SK-N-SH (cell line): ENCODE results near the gene COL9A3. TPM values are rescaled to one million over a fixed set of nuclear protein-coding genes. Genes with fewer than 3 reads are reported as not detected.

ENCODE experiments used
- CTCF ChIA-PET: fragments of 300-600, 350-600 bp; formaldehyde crosslinking; extraction: SDS; loops from one replicate; lab custom pipeline; 2021; lab: Yijun Ruan, JAX
- POLR2A ChIA-PET: fragments of 350-600 bp; sonication (Branson Sonifier 250); formaldehyde crosslinking; extraction: SDS; loops from one replicate; lab custom pipeline; 2020; ENCODE audit warnings: antibody characterized with exemption, inconsistent platforms; lab: Yijun Ruan, JAX
- DNase-seq: peaks from one replicate; pipeline ENCODE4 v3.0.0; 2012
- H2AFZ ChIP-seq: fragments of 200-600 bp; sonication (generic); 2 replicates; pipeline ENCODE4 v1.8.1; 2016; ENCODE audit warnings: antibody characterized with exemption, mild to moderate bottlenecking, low read depth
- H3F3A ChIP-seq: fragments of 200-600 bp; sonication (generic); replicated peaks from 2 replicates; pipeline ENCODE3; 2016; ENCODE audit warnings: antibody characterized with exemption, mild to moderate bottlenecking; ENCODE audit not compliant: insufficient read depth
- H3K27ac ChIP-seq, 2 experiments: fragments of 200-500 bp in 1 of 2; fragments of 200-600 bp in 1 of 2; sonication (Bioruptor generic) in 1 of 2; sonication (generic), shearing (Covaris generic) in 1 of 2; 2 replicates each; pipeline versions ENCODE4 v1.5.1 to v1.6.1; 2014 to 2016; ENCODE audit warnings: low read depth in 2 of 2, inconsistent platforms in 1 of 2, low read length in 1 of 2, mild to moderate bottlenecking in 1 of 2, mixed read lengths in 1 of 2
- H3K27me3 ChIP-seq: fragments of 200-600 bp; sonication (generic), shearing (Covaris generic); 2 replicates; pipeline ENCODE4 v1.6.1; 2016; ENCODE audit warnings: mixed run types; ENCODE audit not compliant: insufficient read depth
- H3K36me3 ChIP-seq, 2 experiments: fragments of 200-500 bp in 1 of 2; fragments of 200-600 bp in 1 of 2; sonication (Bioruptor generic) in 1 of 2; sonication (generic) in 1 of 2; replicated peaks in 1 of 2; 2 replicates each; pipeline versions ENCODE3 to v1.5.1; 2014 to 2016; ENCODE audit warnings: low read length in 1 of 2, mild to moderate bottlenecking in 1 of 2; ENCODE audit not compliant: insufficient read depth in 2 of 2, control insufficient read depth in 1 of 2
- H3K4me1 ChIP-seq, 2 experiments: fragments of 200-500 bp in 1 of 2; fragments of 200-600 bp in 1 of 2; sonication (Bioruptor generic) in 1 of 2; sonication (generic), shearing (Covaris generic) in 1 of 2; 2 replicates each; pipeline versions ENCODE4 v1.5.1 to v1.6.1; 2014 to 2016; ENCODE audit warnings: low read depth in 1 of 2, low read length in 1 of 2, mixed run types in 1 of 2; ENCODE audit not compliant: insufficient read depth in 2 of 2, control insufficient read depth in 1 of 2
- H3K4me2 ChIP-seq: fragments of 200-600 bp; sonication (generic), shearing (Covaris generic); 2 replicates; pipeline ENCODE4 v1.6.1; 2017; ENCODE audit warnings: mixed run types
- H3K4me3 ChIP-seq, 2 experiments: fragments of 200-500 bp in 1 of 2; fragments of 200-600 bp in 1 of 2; sonication (Bioruptor generic) in 1 of 2; sonication (generic), shearing (Covaris generic) in 1 of 2; 2 replicates each; pipeline versions ENCODE4 v1.5.1 to v1.8.1; 2014 to 2016; ENCODE audit warnings: low read depth in 2 of 2, inconsistent platforms in 1 of 2, low read length in 1 of 2, mild to moderate bottlenecking in 1 of 2, mixed read lengths in 1 of 2, moderate library complexity in 1 of 2
- H3K79me2 ChIP-seq: fragments of 200-600 bp; sonication (generic); 2 replicates; pipeline ENCODE4 v1.8.1; 2017; ENCODE audit warnings: mild to moderate bottlenecking; ENCODE audit not compliant: insufficient read depth
- H3K9ac ChIP-seq: fragments of 200-600 bp; sonication (generic); 2 replicates; pipeline ENCODE4 v1.6.1; 2017; ENCODE audit warnings: mixed run types
- H3K9me2 ChIP-seq: fragments of 200-600 bp; sonication (generic); 2 replicates; pipeline ENCODE4 v1.6.1; 2017; ENCODE audit warnings: mixed run types
- H3K9me3 ChIP-seq: fragments of 200-600 bp; sonication (generic); 2 replicates; pipeline ENCODE4 v1.6.1; 2017; ENCODE audit warnings: mixed run types, mild to moderate bottlenecking, moderate library complexity
- H4K20me1 ChIP-seq: fragments of 200-600 bp; sonication (generic); 2 replicates; pipeline ENCODE4 v1.6.1; 2017; ENCODE audit warnings: mild to moderate bottlenecking, mixed run types; ENCODE audit not compliant: insufficient read depth
- CHD2 ChIP-seq: fragments of 150-350 bp; IDR thresholded peaks from 2 replicates; pipeline ENCODE4 v1.6.1; 2018; ENCODE audit warnings: low read length; ENCODE audit not compliant: partially characterized antibody
- ELF1 ChIP-seq: IDR thresholded peaks from 2 replicates; pipeline ENCODE4 v1.4.0; 2012
- FOXJ3 ChIP-seq: sonication (generic); formaldehyde crosslinking; IDR thresholded peaks from 2 replicates; pipeline ENCODE4 v1.5.1; 2020; ENCODE audit warnings: mild to moderate bottlenecking, missing genetic modification reagents
- JUND ChIP-seq: IDR thresholded peaks from 2 replicates; pipeline ENCODE4 v1.4.0; 2012
- NFIC ChIP-seq: IDR thresholded peaks from 2 replicates; pipeline ENCODE4 v1.4.0; 2012; ENCODE audit warnings: borderline replicate concordance
- POLR2AphosphoS5 ChIP-seq: IDR thresholded peaks from 2 replicates; pipeline ENCODE4 v1.6.1; 2012; ENCODE audit warnings: low read depth, low read length
- RCOR1 ChIP-seq: fragments of 150-350 bp; IDR thresholded peaks from 2 replicates; pipeline ENCODE4 v1.6.1; 2017; ENCODE audit warnings: antibody characterized with exemption, low read length
- SIN3A ChIP-seq: IDR thresholded peaks from 2 replicates; pipeline ENCODE4 v1.6.1; 2012; ENCODE audit warnings: low read depth, mild to moderate bottlenecking, low read length, moderate library complexity, borderline replicate concordance
- TAF1 ChIP-seq: IDR thresholded peaks from 2 replicates; pipeline ENCODE4 v1.6.1; 2012; ENCODE audit warnings: low read depth, mild to moderate bottlenecking, low read length, moderate library complexity, borderline replicate concordance
- TCF12 ChIP-seq: IDR thresholded peaks from 2 replicates; pipeline ENCODE4 v1.4.0; 2012
- WGBS: methylation state at CpG from one replicate; pipeline ENCODE4 v1.1.6; 2017; ENCODE audit warnings: low lambda C conversion rate; 5-methylcytosine and 5-hydroxymethylcytosine counted together
- polyA plus RNA-seq, 3 experiments: library from polyadenylated mRNA; depleted of rRNA; stranded (reverse); fragments of >200 nt; gene quantifications; 2 replicates each; pipeline ENCODE4 v1.2.3, GENCODE V29; 2012
- TF ChIP-seq, protein P1 (sequence below): IDR thresholded peaks from 2 replicates; pipeline ENCODE4 v1.4.0; 2012; ENCODE audit warnings: low read depth, borderline replicate concordance
- TF ChIP-seq, protein P2 (sequence below): IDR thresholded peaks from 2 replicates; pipeline ENCODE4; 2012

COL9A3 gene
- polyA plus RNA-seq, 1 of the 3 experiments (the other 2 are of a cell fraction) = 2.5 TPM

DNA sequence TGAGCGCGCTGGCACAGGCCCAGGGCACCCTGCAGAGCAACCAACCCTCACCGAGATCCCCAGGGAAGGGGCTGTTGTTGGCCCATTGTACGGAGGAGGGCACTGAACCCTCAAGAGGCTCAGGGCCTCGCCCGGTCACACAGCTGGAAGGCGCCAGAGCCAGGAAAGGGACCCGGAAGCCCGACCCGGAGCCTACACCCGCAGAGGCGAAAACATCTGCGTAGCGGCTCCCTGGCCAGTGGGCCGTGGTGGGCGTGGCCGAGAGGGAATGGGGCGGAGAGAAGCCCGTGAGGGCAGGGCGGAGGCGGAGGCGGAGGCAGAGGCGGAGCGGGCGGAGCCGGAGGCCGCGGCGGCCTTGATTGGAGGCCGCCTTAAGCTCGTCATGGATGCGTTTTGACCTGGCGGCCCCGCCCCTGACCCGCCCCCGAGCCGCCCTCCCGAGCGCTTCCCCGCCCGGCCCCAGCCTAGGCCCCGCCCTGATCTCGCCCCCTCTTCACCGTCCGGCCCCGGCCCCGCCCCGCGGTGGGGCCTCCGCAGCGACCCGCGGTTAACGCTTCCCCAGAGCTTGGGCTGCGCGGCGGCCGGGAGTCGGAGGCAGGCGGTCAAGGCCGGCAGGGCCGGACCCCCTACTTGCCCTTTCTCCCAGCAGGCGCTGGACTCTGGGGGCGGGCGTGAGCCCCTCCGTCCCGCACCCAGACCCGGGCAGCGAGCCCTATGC is 22.7 kb upstream of the COL9A3 start:
- Histone ChIP-seq H3K36me3 (peaks cover 4 to 13% of the 10 kb centered on the region in 2 experiments), H3K9me3 (no peaks in the 10 kb centered on the region), H3K9ac (peak overlapping the region; percentile 63), H3K4me1 (peaks cover 22% of the 10 kb centered on the region in 2 experiments; a peak in 3 of 4 replicates), H2AFZ (peak overlapping the region; percentile 94), H3K9me2 (no peaks in the 10 kb centered on the region), H3F3A (peaks cover 30% of the 10 kb centered on the region), H3K27me3 (no peaks in the 10 kb centered on the region), H3K4me3 (peak overlapping the region; percentile 64 to 74), H3K4me2 (peak overlapping the region; percentile 92), H4K20me1 (0 out of 2 replicates have a peak, but pooled peaks cover 8% of the 10 kb centered on the region), H3K79me2 (peaks cover 17% of the 10 kb centered on the region), H3K27ac (peak overlapping the region; percentile 71 to 88)
- 3% methylated on average over 7 of the region's 69 CpGs for WGBS
- POLR2A ChIA-PET = interaction anchor here (0.8 to 1.3 kb wide), 5 partner anchors 9 to 152 kb away, joined by 3 to 5 read pairs (median 3); partner anchors contain the start of gene SLCO4A1
- DNase-seq = peak; percentile 95
- CTCF ChIA-PET = interaction anchor here (1.2 to 9.4 kb wide), 4 partner anchors 14 to 294 kb away, joined by 4 to 162 read pairs (median 10); no protein-coding TSS in a partner anchor
- TF ChIP-seq TAF1 = 0 out of 2 replicates have a peak, but pooled peaks have one; percentile 46
- TF ChIP-seq FOXJ3 = no peak
- no peak for TF ChIP-seq JUND
- TF ChIP-seq ELF1 = peak; percentile 42; the same call in 1 of the 2 replicates
- TF ChIP-seq, protein P1, sequence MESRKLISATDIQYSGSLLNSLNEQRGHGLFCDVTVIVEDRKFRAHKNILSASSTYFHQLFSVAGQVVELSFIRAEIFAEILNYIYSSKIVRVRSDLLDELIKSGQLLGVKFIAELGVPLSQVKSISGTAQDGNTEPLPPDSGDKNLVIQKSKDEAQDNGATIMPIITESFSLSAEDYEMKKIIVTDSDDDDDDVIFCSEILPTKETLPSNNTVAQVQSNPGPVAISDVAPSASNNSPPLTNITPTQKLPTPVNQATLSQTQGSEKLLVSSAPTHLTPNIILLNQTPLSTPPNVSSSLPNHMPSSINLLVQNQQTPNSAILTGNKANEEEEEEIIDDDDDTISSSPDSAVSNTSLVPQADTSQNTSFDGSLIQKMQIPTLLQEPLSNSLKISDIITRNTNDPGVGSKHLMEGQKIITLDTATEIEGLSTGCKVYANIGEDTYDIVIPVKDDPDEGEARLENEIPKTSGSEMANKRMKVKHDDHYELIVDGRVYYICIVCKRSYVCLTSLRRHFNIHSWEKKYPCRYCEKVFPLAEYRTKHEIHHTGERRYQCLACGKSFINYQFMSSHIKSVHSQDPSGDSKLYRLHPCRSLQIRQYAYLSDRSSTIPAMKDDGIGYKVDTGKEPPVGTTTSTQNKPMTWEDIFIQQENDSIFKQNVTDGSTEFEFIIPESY = no peak
- TF ChIP-seq, protein P2, sequence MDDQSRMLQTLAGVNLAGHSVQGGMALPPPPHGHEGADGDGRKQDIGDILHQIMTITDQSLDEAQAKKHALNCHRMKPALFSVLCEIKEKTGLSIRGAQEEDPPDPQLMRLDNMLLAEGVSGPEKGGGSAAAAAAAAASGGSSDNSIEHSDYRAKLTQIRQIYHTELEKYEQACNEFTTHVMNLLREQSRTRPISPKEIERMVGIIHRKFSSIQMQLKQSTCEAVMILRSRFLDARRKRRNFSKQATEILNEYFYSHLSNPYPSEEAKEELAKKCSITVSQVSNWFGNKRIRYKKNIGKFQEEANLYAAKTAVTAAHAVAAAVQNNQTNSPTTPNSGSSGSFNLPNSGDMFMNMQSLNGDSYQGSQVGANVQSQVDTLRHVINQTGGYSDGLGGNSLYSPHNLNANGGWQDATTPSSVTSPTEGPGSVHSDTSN = peak; percentile 57
- peak; percentile 43; the same call in 1 of the 2 replicates for TF ChIP-seq NFIC
- TF ChIP-seq TCF12 = no peak
- peak; percentile 23; the same call in 1 of the 2 replicates for TF ChIP-seq RCOR1
- no peak for TF ChIP-seq SIN3A
- TF ChIP-seq POLR2AphosphoS5 = peak; percentile 74
- peak; percentile 3 for TF ChIP-seq CHD2
